Progenitor cell of endocrine pancreas (in vitro differentiated cells): ENCODE results near the gene LPP. TPM values are rescaled to one million over a fixed set of nuclear protein-coding genes. Genes with fewer than 3 reads are reported as not detected.

Experiments
- DNase-seq: peaks from one replicate; pipeline ENCODE4 v3.0.0; 2021; ENCODE audit warnings: low spot score; ENCODE audit not compliant: unreplicated experiment
- H3K27ac Mint-ChIP-seq: 2 replicates; pipeline ENCODE4 v1.8.0; 2021; ENCODE audit warnings: mild to moderate bottlenecking, moderate library complexity, mixed read lengths
- H3K27me3 Mint-ChIP-seq: 2 replicates; pipeline ENCODE4 v1.8.0; 2021; ENCODE audit warnings: mixed read lengths
- H3K36me3 Mint-ChIP-seq: 2 replicates; pipeline ENCODE4 v1.8.0; 2022; ENCODE audit warnings: mixed read lengths; ENCODE audit not compliant: insufficient read depth
- H3K4me1 Mint-ChIP-seq: 2 replicates; pipeline ENCODE4 v1.8.0; 2021; ENCODE audit warnings: low read depth, mixed read lengths
- H3K4me3 Mint-ChIP-seq: 2 replicates; pipeline ENCODE4 v1.8.0; 2021; ENCODE audit warnings: low read depth, mild to moderate bottlenecking, moderate library complexity, mixed read lengths
- H3K9me3 Mint-ChIP-seq: 2 replicates; pipeline ENCODE4 v1.8.0; 2021; ENCODE audit warnings: low read depth, mixed read lengths
- CTCF ChIP-seq: fragments of 200-600 bp; sonication (generic); IDR thresholded peaks from one replicate; pipeline ENCODE4 v1.5.0; 2021; ENCODE audit warnings: antibody characterized with exemption, mild to moderate bottlenecking; ENCODE audit not compliant: unreplicated experiment
- total RNA-seq: library from RNA; stranded (reverse); gene quantifications from 2 replicates; pipeline ENCODE4 v1.2.1, GENCODE V29; 2021

Gene LPP
- total RNA-seq, 1 donor from 2014 or later, result 131 TPM

GRCh38 chr3:188875413-188875812 is 721.5 kb downstream of the LPP start:
- no peaks in the 10 kb centered on the region for H3K27me3 Mint-ChIP-seq
- no peaks in the 10 kb centered on the region for H3K9me3 Mint-ChIP-seq
- H3K4me3 Mint-ChIP-seq, result no peak overlapping the region
- no peaks in the 10 kb centered on the region for H3K4me1 Mint-ChIP-seq
- H3K36me3 Mint-ChIP-seq, result peaks cover 23% of the 10 kb centered on the region
- DNase-seq, result no peak
- TF ChIP-seq CTCF, result no peak
- no peak overlapping the region for H3K27ac Mint-ChIP-seq

- no peak for DNase-seq
- Mint-ChIP-seq H3K4me3 (no peak overlapping the region), H3K9me3 (peaks cover 4% of the 10 kb centered on the region), H3K27me3 (no peaks in the 10 kb centered on the region), H3K4me1 (peaks cover 4% of the 10 kb centered on the region), H3K27ac (no peak overlapping the region), H3K36me3 (peaks cover 27% of the 10 kb centered on the region)
- TF ChIP-seq CTCF, result no peak
Measured at GRCh38 chr3:188876370-188876769, 722.4 kb downstream of the LPP start.

DNA sequence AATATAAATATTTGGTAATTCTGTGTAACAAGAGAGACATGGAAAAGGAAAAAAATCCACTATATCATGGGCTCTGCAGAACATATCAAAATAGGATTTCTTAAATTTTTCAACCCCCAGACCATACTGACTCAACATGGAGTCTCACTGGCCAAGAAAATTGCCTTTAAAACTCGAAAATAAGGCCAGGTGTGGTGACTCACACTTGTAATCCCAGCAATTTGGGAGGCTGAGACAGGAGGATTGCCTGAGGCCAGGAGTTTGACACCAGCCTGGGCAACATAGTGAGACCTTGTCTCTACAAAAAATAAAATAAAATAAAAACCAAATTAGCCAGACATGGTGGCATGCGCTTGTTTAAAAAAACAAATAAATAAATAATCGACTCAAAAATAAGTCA is 723.4 kb downstream of the LPP start:
- Mint-ChIP-seq H3K36me3 (peaks cover 32% of the 10 kb centered on the region), H3K4me1 (peaks cover 4% of the 10 kb centered on the region), H3K4me3 (no peak overlapping the region), H3K9me3 (peaks cover 4% of the 10 kb centered on the region), H3K27me3 (no peaks in the 10 kb centered on the region), H3K27ac (no peak overlapping the region)
- TF ChIP-seq CTCF, result no peak
- DNase-seq, result no peak

DNA sequence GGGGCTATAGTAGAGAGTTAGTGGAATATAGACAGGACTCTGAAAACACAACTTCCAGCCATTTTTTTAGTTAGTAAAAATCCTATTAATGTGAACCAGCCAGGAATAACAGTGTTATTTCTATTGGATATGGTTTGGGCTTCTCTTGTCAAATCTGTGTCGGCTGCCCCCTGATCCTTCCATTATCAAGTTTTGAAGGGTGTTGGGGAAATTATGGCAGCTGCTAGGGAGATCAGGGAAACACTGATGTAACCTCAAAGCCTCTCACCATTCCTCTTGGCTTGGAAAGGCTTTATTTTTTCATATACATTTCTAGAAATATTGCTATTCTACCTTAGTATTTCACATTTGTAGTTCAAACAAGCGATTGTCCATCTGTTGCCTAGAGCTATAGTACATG is 724.1 kb downstream of the LPP start:
- TF ChIP-seq CTCF, result no peak
- H3K4me3 Mint-ChIP-seq, result no peak overlapping the region
- no peak overlapping the region for H3K27ac Mint-ChIP-seq
- peaks cover 4% of the 10 kb centered on the region for H3K9me3 Mint-ChIP-seq
- DNase-seq, result no peak
- H3K27me3 Mint-ChIP-seq, result no peaks in the 10 kb centered on the region
- H3K4me1 Mint-ChIP-seq, result peaks cover 4% of the 10 kb centered on the region
- H3K36me3 Mint-ChIP-seq, result peaks cover 34% of the 10 kb centered on the region

DNA sequence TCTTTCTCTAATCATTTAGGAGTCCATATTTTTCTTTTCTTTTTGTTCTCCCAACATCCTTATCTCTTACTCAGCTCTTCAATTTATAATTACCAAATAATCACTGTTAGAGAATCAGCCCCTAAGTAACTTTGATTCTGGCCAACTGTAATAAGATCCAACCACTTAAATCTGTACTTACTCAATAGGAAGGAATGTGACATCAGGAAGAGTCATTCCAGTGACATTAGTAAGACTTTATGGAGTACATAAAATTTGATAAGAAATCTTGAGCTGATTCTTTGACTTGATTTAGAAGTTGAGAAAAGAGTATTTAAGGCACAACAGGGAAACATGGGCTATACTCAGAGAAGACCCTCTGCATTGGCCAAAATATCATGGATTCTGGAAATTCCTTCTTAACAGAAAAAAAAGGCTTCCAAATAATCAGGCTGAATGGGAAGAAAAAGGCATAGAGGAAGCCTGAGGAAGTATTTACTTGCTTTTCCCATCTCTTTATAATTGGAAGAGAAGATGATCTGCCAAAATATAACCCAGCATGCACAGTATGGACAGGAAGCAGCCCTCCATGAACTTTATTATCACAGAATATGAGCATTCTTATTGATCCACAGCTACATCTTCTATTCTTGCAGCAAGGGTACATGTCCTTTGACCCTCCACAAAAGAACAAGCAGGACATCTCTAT is 728.1 kb downstream of the LPP start:
- Mint-ChIP-seq H3K27me3 (no peaks in the 10 kb centered on the region), H3K27ac (no peak overlapping the region), H3K36me3 (peaks cover 26% of the 10 kb centered on the region), H3K4me1 (peaks cover 4% of the 10 kb centered on the region), H3K4me3 (no peak overlapping the region), H3K9me3 (peaks cover 4% of the 10 kb centered on the region)
- no peak for TF ChIP-seq CTCF
- DNase-seq, result no peak
